Measurements from ENCODE around the gene ZNF416.

GRCh38 chr19:57566396-57567265 is 12.1 kb downstream of the ZNF416 start:
- no peak for TF ChIP-seq CTCF (conservative IDR thresholded peaks at IDR 0.05 in 1 of 2, IDR thresholded peaks at IDR 0.05 in 1 of 2; ENCODE audit: extremely low read depth in 1 of 2, insufficient read depth in 1 of 2, low read depth in 1 of 2, low read length in 2 of 2)
- TF ChIP-seq EZH2 (IDR thresholded peaks at IDR 0.05; ENCODE audit: borderline replicate concordance, low read length) = no peak

Data from mammary epithelial cell (primary cell).